Endodermal cell (in vitro differentiated cells): ENCODE results near the gene HSPB7. TPM values are rescaled to one million over a fixed set of nuclear protein-coding genes. Genes with fewer than 3 reads are reported as not detected.

Source experiments
- DNase-seq: peaks from one replicate; pipeline ENCODE4 v3.0.0-alpha.2; 2017
- H3K27ac ChIP-seq: 2 replicates; pipeline ENCODE4 v1.5.1; 2013; ENCODE audit warnings: mild to moderate bottlenecking, low read depth, low read length, moderate library complexity
- H3K27me3 ChIP-seq: 2 replicates; pipeline ENCODE4 v1.6.1; 2013; ENCODE audit warnings: mild to moderate bottlenecking, low read length, moderate library complexity; ENCODE audit not compliant: insufficient read depth, control insufficient read depth, poor library complexity, severe bottlenecking
- H3K36me3 ChIP-seq: 2 replicates; pipeline ENCODE4 v1.7.0; 2013; ENCODE audit warnings: mild to moderate bottlenecking, low read length, moderate library complexity; ENCODE audit not compliant: control insufficient read depth, insufficient read depth
- H3K4me1 ChIP-seq: one replicate; pipeline ENCODE4 v1.7.0; 2013; ENCODE audit warnings: low read length; ENCODE audit not compliant: control insufficient read depth, insufficient read depth
- H3K4me3 ChIP-seq: 2 replicates; pipeline ENCODE4 v1.5.1; 2013; ENCODE audit warnings: mild to moderate bottlenecking, low read length, moderate library complexity
- H3K9ac ChIP-seq: 2 replicates; pipeline ENCODE4 v1.6.1; 2013; ENCODE audit warnings: mild to moderate bottlenecking, low read length, moderate library complexity; ENCODE audit not compliant: poor library complexity, severe bottlenecking; ENCODE audit errors: extremely low read depth
- H3K9me3 ChIP-seq: 2 replicates; pipeline ENCODE4 v1.6.1; 2013; ENCODE audit warnings: mild to moderate bottlenecking, low read length, moderate library complexity; ENCODE audit not compliant: control insufficient read depth
- H3K27ac Mint-ChIP-seq: 2 replicates; pipeline ENCODE4 v1.8.0; 2020; ENCODE audit warnings: mixed read lengths
- H3K27me3 Mint-ChIP-seq: 2 replicates; pipeline ENCODE4 v1.8.0; 2021; ENCODE audit warnings: mild to moderate bottlenecking, mixed read lengths; ENCODE audit not compliant: insufficient read depth
- H3K36me3 Mint-ChIP-seq: 2 replicates; pipeline ENCODE4 v1.8.0; 2020; ENCODE audit warnings: low read depth, mixed read lengths
- H3K4me1 Mint-ChIP-seq: 2 replicates; pipeline ENCODE4 v1.8.0; 2020; ENCODE audit warnings: mixed read lengths
- H3K4me3 Mint-ChIP-seq: 2 replicates; pipeline ENCODE4 v1.8.0; 2020; ENCODE audit warnings: mild to moderate bottlenecking, moderate library complexity, mixed read lengths
- H3K9me3 Mint-ChIP-seq: 2 replicates; pipeline ENCODE4 v1.8.0; 2020; ENCODE audit warnings: mild to moderate bottlenecking, mixed read lengths
- CTCF ChIP-seq: fragments of 200-600 bp; sonication (generic); conservative IDR thresholded peaks from 2 replicates; pipeline ENCODE4 v1.5.0; 2021; ENCODE audit warnings: antibody characterized with exemption, mild to moderate bottlenecking
- WGBS, 2 experiments: methylation state at CpG; one replicate each; pipeline versions ENCODE4 v1.1.5 to v1.1.7; 2013; ENCODE audit warnings: missing lambda C conversion rate in 2 of 2, mixed read lengths in 1 of 2; ENCODE audit not compliant: insufficient coverage in 1 of 2, insufficient read length in 1 of 2; 5-methylcytosine and 5-hydroxymethylcytosine counted together
- total RNA-seq, 2 donors: library from RNA; stranded (reverse); fragmentation: NEBNext Ultra II Directional in 1 of 2; extraction: Animal tissue kit (Norgen Biotek cat#: 25700) in 1 of 2; gene quantifications; 2 replicates in 1 of 2; 3 replicates in 1 of 2; pipeline ENCODE4 v1.2.1, GENCODE V29; 2021

Gene HSPB7
- total RNA-seq, 2 donors from 2014 or later, result 0.15 TPM; not detected in 1

- no peaks in the 10 kb centered on the region for H3K9me3 ChIP-seq
- no peaks in the 10 kb centered on the region for H3K36me3 ChIP-seq
- H3K27me3 ChIP-seq, result no peaks in the 10 kb centered on the region
- H3K9me3 Mint-ChIP-seq, result no peaks in the 10 kb centered on the region
- peak; percentile 84 for DNase-seq
- WGBS, 2 experiments, result 79 to 82% methylated on average over 8 to 11 of the region's 11 CpGs
- H3K4me3 Mint-ChIP-seq, result no peak overlapping the region
- no peak overlapping the region for H3K27ac ChIP-seq
- no peaks in the 10 kb centered on the region for H3K4me1 Mint-ChIP-seq
- no peak overlapping the region for H3K9ac ChIP-seq
- no peak overlapping the region for H3K4me3 ChIP-seq
- H3K27me3 Mint-ChIP-seq, result peaks cover 7% of the 10 kb centered on the region
- H3K36me3 Mint-ChIP-seq, result no peaks in the 10 kb centered on the region
- H3K27ac Mint-ChIP-seq, result no peak overlapping the region
- H3K4me1 ChIP-seq, result no peaks in the 10 kb centered on the region
- TF ChIP-seq CTCF, result peak; percentile 78
Measured at GRCh38 chr1:15994590-15995351, 23.1 kb downstream of the HSPB7 start.

- no peak for TF ChIP-seq CTCF
Measured at GRCh38 chr1:15994081-15994480, 23.8 kb downstream of the HSPB7 start.

GRCh38 chr1:15993666-15994065, 24.2 kb downstream of the HSPB7 start:
- no peak for DNase-seq

More at GRCh38 chr1:15994081-15994480, 23.8 kb downstream of the HSPB7 start:
- DNase-seq, result no peak
- H3K9me3 ChIP-seq, result no peaks in the 10 kb centered on the region
- no peak overlapping the region for H3K27ac ChIP-seq
- H3K4me3 Mint-ChIP-seq, result no peak overlapping the region
- no peaks in the 10 kb centered on the region for H3K4me1 Mint-ChIP-seq
- no peaks in the 10 kb centered on the region for H3K9me3 Mint-ChIP-seq
- H3K4me3 ChIP-seq, result no peak overlapping the region
- no peaks in the 10 kb centered on the region for H3K36me3 Mint-ChIP-seq
- H3K27me3 Mint-ChIP-seq, result peaks cover 7% of the 10 kb centered on the region
- H3K36me3 ChIP-seq, result no peaks in the 10 kb centered on the region
- H3K9ac ChIP-seq, result no peak overlapping the region
- WGBS, 2 experiments, result 90 to 93% methylated on average over 10 of the region's 10 CpGs
- no peaks in the 10 kb centered on the region for H3K4me1 ChIP-seq
- no peak overlapping the region for H3K27ac Mint-ChIP-seq
- no peaks in the 10 kb centered on the region for H3K27me3 ChIP-seq

More at GRCh38 chr1:15993666-15994065, 24.2 kb downstream of the HSPB7 start:
- H3K9me3 Mint-ChIP-seq, result no peaks in the 10 kb centered on the region
- no peak overlapping the region for H3K27ac ChIP-seq
- 92 to 93% methylated on average over 10 to 15 of the region's 15 CpGs for WGBS, 2 experiments
- no peaks in the 10 kb centered on the region for H3K27me3 ChIP-seq
- no peak overlapping the region for H3K4me3 Mint-ChIP-seq
- H3K4me1 ChIP-seq, result no peaks in the 10 kb centered on the region
- H3K4me1 Mint-ChIP-seq, result no peaks in the 10 kb centered on the region
- no peak overlapping the region for H3K4me3 ChIP-seq
- peaks cover 7% of the 10 kb centered on the region for H3K27me3 Mint-ChIP-seq
- H3K36me3 Mint-ChIP-seq, result no peaks in the 10 kb centered on the region
- H3K36me3 ChIP-seq, result no peaks in the 10 kb centered on the region
- H3K9me3 ChIP-seq, result no peaks in the 10 kb centered on the region
- no peak overlapping the region for H3K9ac ChIP-seq
- no peak overlapping the region for H3K27ac Mint-ChIP-seq
- no peak for TF ChIP-seq CTCF
